ENCODE results near the gene GTPBP8. TPM values are rescaled to one million over a fixed set of nuclear protein-coding genes. Genes with fewer than 3 reads are reported as not detected.
A peak's percentile ranks its signal among the peaks of the same experiment; 100 is the strongest.

Gene GTPBP8
- total RNA-seq = 14.3 and 18.1 TPM in 2 replicates

DNA sequence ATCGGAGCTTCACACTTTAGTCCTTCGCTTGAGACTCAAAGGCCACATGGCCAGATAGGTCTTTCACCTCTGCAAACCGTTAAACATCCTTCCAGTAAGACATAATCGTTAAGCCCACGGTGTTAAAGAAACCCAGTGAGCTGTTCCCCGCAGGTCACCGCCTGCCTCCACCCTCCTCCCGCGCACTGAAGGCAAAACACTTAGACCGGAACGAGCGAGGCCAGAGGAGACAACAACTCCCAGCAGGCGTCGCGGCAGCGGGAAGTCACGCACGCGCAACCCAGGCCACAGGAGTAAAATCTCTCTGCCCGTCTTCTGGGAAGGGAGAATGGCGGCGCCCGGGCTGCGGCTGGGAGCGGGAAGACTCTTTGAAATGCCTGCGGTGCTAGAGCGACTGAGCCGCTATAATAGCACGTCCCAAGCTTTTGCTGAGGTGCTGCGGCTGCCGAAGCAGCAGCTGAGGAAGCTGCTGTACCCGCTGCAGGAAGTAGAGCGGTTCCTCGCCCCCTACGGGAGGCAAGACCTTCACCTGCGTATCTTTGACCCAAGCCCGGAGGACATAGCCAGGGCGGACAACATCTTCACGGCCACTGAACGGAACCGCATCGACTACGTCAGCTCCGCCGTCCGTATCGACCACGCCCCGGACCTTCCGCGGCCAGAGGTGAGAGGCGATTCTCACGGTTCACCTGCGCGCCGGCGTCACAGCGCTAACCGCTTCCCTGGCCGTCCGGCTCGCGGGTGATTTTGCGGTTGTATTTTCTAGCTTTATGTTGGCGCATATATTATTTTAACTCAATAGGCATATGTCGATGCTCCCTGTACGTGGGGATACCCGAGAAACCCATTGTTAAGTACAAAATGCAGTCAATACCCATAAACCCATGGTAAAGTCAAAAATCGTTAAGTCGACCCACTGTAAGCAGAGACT lies at the start of gene GTPBP8:
TSS of gene GTPBP8 (plus strand) at position 313 of the 931 bp plus-strand sequence. CDS start at position 329, 16 bp downstream.
- Mint-ChIP-seq H3K9me3 (no peaks in the 10 kb centered on the region), H3K4me3 (peak within 1 kb of the TSS; percentile 92), H3K27me3 (no peaks in the 10 kb centered on the region), H3K27ac (peak within 1 kb of the TSS; percentile 92), H3K4me1 (peaks cover 27% of the 10 kb centered on the region), H3K36me3 (ENCODE audit: low read depth) (peaks cover 12% of the 10 kb centered on the region)
- ChIA-PET POLR2A (interaction anchor here (0.5 to 2.5 kb wide), 18 partner anchors 9 to 429 kb away, joined by 3 to 47 read pairs (median 4); partner anchors contain the start of genes ATG3 and SLC35A5), CTCF (interaction anchor here (1.2 to 3.7 kb wide), 7 partner anchors 10 to 257 kb away, joined by 3 to 17 read pairs (median 4); a partner anchor contains a TSS)
- intact Hi-C loops (cut with micrococcal nuclease) = loop anchor here (1.0 to 10.0 kb wide), 7 partner anchors 9 to 876 kb away; partner anchors contain the start of gene SLC35A5
- ATAC-seq (ENCODE audit: low read depth) = peak; percentile 86
- peak; percentile 79 for DNase-seq
- TF ChIP-seq, protein P1, sequence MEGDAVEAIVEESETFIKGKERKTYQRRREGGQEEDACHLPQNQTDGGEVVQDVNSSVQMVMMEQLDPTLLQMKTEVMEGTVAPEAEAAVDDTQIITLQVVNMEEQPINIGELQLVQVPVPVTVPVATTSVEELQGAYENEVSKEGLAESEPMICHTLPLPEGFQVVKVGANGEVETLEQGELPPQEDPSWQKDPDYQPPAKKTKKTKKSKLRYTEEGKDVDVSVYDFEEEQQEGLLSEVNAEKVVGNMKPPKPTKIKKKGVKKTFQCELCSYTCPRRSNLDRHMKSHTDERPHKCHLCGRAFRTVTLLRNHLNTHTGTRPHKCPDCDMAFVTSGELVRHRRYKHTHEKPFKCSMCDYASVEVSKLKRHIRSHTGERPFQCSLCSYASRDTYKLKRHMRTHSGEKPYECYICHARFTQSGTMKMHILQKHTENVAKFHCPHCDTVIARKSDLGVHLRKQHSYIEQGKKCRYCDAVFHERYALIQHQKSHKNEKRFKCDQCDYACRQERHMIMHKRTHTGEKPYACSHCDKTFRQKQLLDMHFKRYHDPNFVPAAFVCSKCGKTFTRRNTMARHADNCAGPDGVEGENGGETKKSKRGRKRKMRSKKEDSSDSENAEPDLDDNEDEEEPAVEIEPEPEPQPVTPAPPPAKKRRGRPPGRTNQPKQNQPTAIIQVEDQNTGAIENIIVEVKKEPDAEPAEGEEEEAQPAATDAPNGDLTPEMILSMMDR (IDR thresholded peaks at IDR 0.05) = no peak

DNA sequence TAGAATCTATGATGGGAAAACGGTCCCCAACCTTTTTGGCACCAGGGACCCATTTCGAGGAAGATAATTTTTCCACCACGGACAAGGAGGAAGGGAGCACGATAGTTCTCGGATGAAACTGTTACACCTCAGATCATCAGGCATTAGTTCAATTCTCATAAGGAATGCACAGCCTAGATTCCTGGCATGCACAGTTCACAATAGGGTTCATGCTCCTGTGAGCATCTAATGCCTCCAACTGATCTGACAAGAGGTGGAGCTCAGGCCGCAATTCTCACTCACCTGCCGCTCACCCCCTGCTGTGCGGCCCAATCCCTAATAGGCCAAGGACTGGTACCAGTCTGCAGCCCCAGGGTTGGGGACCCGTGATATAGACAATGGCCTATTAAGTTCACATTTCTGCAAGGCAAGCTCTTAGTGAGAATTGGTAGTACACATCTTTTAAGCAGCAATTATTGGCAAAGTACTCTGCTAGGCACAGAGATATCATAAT lies 42.4 kb upstream of the GTPBP8 start:
- Mint-ChIP-seq H3K36me3 (ENCODE audit: low read depth) (peaks cover 15% of the 10 kb centered on the region), H3K27me3 (no peaks in the 10 kb centered on the region), H3K4me3 (no peak overlapping the region), H3K27ac (no peak overlapping the region), H3K4me1 (peaks cover 4% of the 10 kb centered on the region), H3K9me3 (peaks cover 15% of the 10 kb centered on the region)
- intact Hi-C loops (cut with micrococcal nuclease) = no loop called here
- POLR2A ChIA-PET = no interaction called here
- ATAC-seq (ENCODE audit: low read depth) = no peak
- CTCF ChIA-PET = no interaction called here
- no peak for DNase-seq
- TF ChIP-seq, protein P1 (IDR thresholded peaks at IDR 0.05) = no peak

DNA sequence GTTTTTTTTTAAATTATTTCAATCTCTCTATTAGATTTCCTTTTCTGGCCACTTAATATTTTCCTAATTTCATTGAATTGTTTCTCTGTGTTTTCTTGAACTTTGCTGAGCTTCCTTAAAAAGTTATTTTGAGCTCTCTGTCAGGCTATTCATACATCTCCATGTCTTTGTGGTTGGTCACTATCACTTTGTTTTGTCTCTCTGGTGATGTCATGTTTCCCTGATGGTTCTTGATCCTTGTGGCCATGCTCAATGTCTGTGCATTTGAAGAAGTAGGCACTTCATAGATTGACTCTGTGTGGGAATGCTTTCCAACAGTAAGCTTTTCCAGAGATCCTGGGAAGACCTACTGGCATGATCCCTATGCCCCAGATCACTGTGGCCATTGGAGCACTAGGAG lies 34.4 kb upstream of the GTPBP8 start:
- Mint-ChIP-seq H3K4me1 (peaks cover 24% of the 10 kb centered on the region), H3K9me3 (peaks cover 9% of the 10 kb centered on the region), H3K4me3 (no peak overlapping the region), H3K27me3 (no peaks in the 10 kb centered on the region), H3K36me3 (ENCODE audit: low read depth) (peaks cover 8% of the 10 kb centered on the region), H3K27ac (no peak overlapping the region)
- ATAC-seq (ENCODE audit: low read depth) (no peak), DNase-seq (no peak)
- POLR2A ChIA-PET = no interaction called here
- CTCF ChIA-PET = no interaction called here
- TF ChIP-seq, protein P1 (IDR thresholded peaks at IDR 0.05) = no peak
- intact Hi-C loops (cut with micrococcal nuclease) = no loop called here

DNA sequence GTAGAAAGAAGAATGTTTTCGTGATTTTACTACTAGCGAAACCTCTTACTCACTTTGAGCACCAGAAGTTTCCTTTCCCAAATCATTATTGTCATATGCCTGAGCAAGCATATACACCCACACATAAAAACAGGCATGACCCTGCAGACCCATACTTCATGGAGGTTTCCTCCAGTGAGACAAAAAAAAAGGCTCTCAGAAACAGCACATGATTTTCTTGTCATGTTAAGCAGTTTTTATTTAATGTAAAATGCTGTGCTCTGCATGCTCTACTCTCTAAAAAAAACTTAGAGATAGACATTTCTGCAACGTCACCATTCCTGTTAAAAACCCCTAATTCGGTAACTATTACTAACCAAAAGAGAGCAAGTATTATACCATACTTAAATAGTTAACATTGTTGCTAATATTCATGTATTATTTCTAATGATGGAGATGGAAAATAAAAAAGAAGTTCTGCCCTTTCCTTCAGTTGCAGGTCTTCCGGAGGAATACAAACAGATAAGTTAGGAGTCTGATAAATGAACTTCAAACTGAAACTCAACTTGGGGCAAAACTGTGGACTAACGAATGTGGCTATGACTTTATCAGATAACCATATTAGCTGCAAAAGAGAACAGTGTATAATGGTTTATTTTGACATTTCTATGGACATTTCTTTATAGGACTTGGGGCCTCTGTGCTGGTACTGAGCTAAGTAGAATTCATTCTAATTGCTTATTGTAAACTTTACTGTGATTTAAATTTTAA lies 31.8 kb upstream of the GTPBP8 start:
- H3K36me3 Mint-ChIP-seq (ENCODE audit: low read depth) = peaks cover 22% of the 10 kb centered on the region
- peak overlapping the region; percentile 41 for H3K27ac Mint-ChIP-seq
- DNase-seq (no peak), ATAC-seq (ENCODE audit: low read depth) (peak; percentile 42)
- ChIA-PET CTCF (interaction anchor here (1.3 kb wide), 1 partner anchor 20 kb away, joined by 4 read pairs; no protein-coding TSS in a partner anchor), POLR2A (no interaction called here)
- no peaks in the 10 kb centered on the region for H3K27me3 Mint-ChIP-seq
- peaks cover 15% of the 10 kb centered on the region for H3K9me3 Mint-ChIP-seq
- TF ChIP-seq, protein P1 (IDR thresholded peaks at IDR 0.05) = no peak
- intact Hi-C loops (cut with micrococcal nuclease) = loop anchor here (1.0 kb wide), 1 partner anchor 7 kb away; no protein-coding TSS in a partner anchor
- peaks cover 30% of the 10 kb centered on the region for H3K4me1 Mint-ChIP-seq
- H3K4me3 Mint-ChIP-seq = peak overlapping the region; percentile 68
